ENCODE results near the gene MIB2.
A peak's percentile ranks its signal among the peaks of the same experiment; 100 is the strongest.

The MIB2 gene

GRCh38 chr1:1619917-1620361 is 4.6 kb downstream of the MIB2 start:
- TF ChIP-seq, protein P1, sequence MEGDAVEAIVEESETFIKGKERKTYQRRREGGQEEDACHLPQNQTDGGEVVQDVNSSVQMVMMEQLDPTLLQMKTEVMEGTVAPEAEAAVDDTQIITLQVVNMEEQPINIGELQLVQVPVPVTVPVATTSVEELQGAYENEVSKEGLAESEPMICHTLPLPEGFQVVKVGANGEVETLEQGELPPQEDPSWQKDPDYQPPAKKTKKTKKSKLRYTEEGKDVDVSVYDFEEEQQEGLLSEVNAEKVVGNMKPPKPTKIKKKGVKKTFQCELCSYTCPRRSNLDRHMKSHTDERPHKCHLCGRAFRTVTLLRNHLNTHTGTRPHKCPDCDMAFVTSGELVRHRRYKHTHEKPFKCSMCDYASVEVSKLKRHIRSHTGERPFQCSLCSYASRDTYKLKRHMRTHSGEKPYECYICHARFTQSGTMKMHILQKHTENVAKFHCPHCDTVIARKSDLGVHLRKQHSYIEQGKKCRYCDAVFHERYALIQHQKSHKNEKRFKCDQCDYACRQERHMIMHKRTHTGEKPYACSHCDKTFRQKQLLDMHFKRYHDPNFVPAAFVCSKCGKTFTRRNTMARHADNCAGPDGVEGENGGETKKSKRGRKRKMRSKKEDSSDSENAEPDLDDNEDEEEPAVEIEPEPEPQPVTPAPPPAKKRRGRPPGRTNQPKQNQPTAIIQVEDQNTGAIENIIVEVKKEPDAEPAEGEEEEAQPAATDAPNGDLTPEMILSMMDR (IDR thresholded peaks at IDR 0.05; ENCODE audit: control insufficient read depth, insufficient read depth, low read depth, low read length, missing control alignments): peak; percentile 33

GRCh38 chr1:1620433-1621139 is 5.3 kb downstream of the MIB2 start:
- no peak overlapping the region for H3K4me3 ChIP-seq (ENCODE audit: control insufficient read depth, low read depth, low read length)
- no peak for DNase-seq (ENCODE audit: low read depth)
- TF ChIP-seq, protein P1 (IDR thresholded peaks at IDR 0.05; ENCODE audit: control insufficient read depth, insufficient read depth, low read depth, low read length, missing control alignments): no peak

More at GRCh38 chr1:1619917-1620361, 4.6 kb downstream of the MIB2 start:
- H3K4me3 ChIP-seq (ENCODE audit: control insufficient read depth, low read depth, low read length): no peak overlapping the region
- no peak for DNase-seq (ENCODE audit: low read depth)

DNA sequence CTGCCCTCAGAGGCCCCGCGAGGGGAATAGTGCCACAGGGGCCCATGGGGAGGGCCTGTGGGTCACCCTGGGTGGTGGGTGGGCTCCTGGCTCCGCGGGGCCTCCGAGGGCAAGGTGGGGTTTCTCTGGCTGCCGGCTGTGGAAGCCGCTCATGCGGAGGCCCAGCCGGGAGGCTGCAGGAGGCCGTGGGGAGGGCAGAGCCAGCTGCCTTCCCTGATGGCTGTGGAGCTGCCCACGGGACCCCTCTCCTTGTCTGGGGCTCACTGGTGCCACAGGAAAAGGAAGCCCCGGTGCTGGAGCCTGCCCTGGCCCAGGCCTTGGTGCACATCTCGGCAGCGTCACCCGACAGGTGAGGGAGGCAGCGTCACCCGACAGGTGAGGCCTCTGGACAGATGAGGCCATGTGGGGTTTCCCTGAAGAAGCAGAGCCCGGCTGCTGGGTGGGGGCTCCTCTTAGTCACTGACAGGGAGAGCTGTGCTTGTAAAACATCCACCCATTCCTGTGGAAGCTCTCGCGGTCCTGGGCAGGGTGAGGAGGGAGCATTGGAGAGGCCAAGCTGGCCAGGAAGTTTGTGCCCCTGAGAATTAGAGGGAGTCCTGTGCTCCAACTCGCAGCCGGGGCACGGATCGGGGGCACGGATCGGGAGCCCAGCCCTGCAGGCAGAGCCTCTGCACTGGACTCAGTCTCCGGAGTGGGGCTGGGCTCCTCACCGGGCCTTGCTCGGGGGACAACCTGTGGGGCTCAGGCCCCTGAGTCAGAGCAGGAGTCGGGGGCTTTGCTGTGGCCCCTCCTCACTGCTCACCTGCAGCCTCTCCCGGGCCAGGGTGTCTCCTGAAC is 6.1 kb downstream of the MIB2 start:
- no peak overlapping the region for H3K4me3 ChIP-seq (ENCODE audit: control insufficient read depth, low read depth, low read length)
- no peak for DNase-seq (ENCODE audit: low read depth)
- TF ChIP-seq, protein P1 (IDR thresholded peaks at IDR 0.05; ENCODE audit: control insufficient read depth, insufficient read depth, low read depth, low read length, missing control alignments): no peak

DNA sequence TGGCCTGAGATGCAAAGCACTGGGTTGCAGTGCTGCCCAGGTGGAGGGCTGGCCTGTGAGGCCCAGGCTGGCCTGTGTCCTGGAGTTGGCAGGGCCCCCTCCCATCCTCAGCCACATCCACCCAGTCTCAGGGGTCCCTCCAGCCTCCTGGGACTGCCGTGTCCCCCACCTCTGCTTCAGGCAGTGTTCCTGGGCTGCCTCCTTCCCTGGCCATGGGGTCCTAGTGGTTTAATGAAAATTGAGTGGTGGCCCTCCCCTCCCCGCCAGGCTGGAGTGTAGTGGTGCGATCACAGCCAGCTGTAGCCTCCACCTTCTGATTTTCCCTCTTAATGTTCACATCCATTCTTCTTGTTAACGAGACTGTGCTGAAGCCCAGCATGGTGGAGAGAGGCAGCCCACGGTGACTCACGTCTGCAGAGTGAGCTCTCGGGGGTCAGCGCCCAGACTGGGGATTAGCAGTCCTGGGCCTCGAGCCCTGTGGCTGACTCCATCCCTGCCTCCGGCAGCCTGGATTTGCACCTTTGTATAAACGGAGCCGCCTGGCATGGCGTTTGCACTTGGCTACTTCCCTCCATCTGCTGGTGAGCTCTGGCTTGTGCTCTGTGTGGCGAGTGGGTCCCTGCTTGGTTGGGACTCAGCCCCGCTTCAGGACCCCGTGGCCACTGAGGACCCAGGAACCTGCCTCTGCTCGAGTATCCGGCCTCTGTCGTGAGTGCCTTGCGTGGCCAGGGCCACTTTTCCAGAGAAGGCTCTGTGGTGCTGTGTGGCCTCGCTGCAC is 6.9 kb downstream of the MIB2 start:
- H3K4me3 ChIP-seq (ENCODE audit: control insufficient read depth, low read depth, low read length): no peak overlapping the region
- DNase-seq (ENCODE audit: low read depth): no peak
- TF ChIP-seq, protein P1 (IDR thresholded peaks at IDR 0.05; ENCODE audit: control insufficient read depth, insufficient read depth, low read depth, low read length, missing control alignments): no peak

- TF ChIP-seq, protein P1 (IDR thresholded peaks at IDR 0.05; ENCODE audit: control insufficient read depth, insufficient read depth, low read depth, low read length, missing control alignments): no peak
- no peak overlapping the region for H3K4me3 ChIP-seq (ENCODE audit: control insufficient read depth, low read depth, low read length)
- DNase-seq (ENCODE audit: low read depth): no peak
Observed at GRCh38 chr1:1622788-1623094, 7.4 kb downstream of the MIB2 start.

GRCh38 chr1:1623181-1623630 is 7.9 kb downstream of the MIB2 start:
- no peak overlapping the region for H3K4me3 ChIP-seq (ENCODE audit: control insufficient read depth, low read depth, low read length)
- TF ChIP-seq, protein P1 (IDR thresholded peaks at IDR 0.05; ENCODE audit: control insufficient read depth, insufficient read depth, low read depth, low read length, missing control alignments): no peak
- no peak for DNase-seq (ENCODE audit: low read depth)
